Peyer's patch (tissue), 4 donors: ENCODE measurements around the gene RBPJL.

Source experiments
- POLR2A ChIP-seq, 2 donors: fragments of 450-650 bp; IDR thresholded peaks; one replicate each; pipeline ENCODE4 v1.5.1; 2017; ENCODE audit warnings: antibody characterized with exemption in 2 of 2, mild to moderate bottlenecking in 2 of 2, moderate library complexity in 2 of 2
- TF ChIP-seq, protein P1 (sequence below), 6 experiments: fragments of 450-650 bp in 4 of 6; fragments of 200-600 bp in 2 of 6; sonication (generic) in 1 of 6; IDR thresholded peaks; one replicate each; pipeline ENCODE4 v1.5.1; 2017 to 2019; ENCODE audit warnings: antibody characterized with exemption in 6 of 6, mild to moderate bottlenecking in 3 of 6, moderate library complexity in 1 of 6

DNA sequence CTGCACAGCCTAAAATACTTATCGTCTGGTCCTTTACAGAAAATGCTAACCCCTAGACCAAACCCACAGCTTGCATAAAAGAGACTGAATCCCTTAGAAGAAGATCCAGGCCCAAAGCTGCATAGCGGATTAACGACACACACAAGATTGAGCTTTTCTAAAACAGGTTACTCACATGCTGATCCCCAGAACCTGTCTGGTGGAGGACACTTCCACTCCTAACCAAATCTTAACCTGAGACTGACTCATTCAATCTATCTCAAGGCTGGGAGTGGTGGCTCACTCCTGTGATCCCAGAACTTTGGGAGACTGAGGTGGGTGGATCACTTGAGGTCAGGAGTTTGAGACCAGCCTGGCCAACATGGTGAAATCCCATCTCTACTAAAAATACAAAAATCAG lies 49.5 kb upstream of the RBPJL start:
- TF ChIP-seq, protein P1, sequence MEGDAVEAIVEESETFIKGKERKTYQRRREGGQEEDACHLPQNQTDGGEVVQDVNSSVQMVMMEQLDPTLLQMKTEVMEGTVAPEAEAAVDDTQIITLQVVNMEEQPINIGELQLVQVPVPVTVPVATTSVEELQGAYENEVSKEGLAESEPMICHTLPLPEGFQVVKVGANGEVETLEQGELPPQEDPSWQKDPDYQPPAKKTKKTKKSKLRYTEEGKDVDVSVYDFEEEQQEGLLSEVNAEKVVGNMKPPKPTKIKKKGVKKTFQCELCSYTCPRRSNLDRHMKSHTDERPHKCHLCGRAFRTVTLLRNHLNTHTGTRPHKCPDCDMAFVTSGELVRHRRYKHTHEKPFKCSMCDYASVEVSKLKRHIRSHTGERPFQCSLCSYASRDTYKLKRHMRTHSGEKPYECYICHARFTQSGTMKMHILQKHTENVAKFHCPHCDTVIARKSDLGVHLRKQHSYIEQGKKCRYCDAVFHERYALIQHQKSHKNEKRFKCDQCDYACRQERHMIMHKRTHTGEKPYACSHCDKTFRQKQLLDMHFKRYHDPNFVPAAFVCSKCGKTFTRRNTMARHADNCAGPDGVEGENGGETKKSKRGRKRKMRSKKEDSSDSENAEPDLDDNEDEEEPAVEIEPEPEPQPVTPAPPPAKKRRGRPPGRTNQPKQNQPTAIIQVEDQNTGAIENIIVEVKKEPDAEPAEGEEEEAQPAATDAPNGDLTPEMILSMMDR (IDR thresholded peaks at IDR 0.05), result no peak
- TF ChIP-seq POLR2A (IDR thresholded peaks at IDR 0.05), result no peak
